GM21576 (cell line): ENCODE data around the gene ARFIP1.

ENCODE experiments used
- ATAC-seq: cut with Tn5 transposase; IDR thresholded peaks from one replicate; pipeline ENCODE4 v1.9.1; 2021; ENCODE audit warnings: mild to moderate bottlenecking, moderate library complexity; ENCODE audit not compliant: unreplicated experiment

Gene ARFIP1

GRCh38 chr4:152957437-152958171, 177.8 kb downstream of the ARFIP1 start:
- no peak for ATAC-seq

GRCh38 chr4:152959080-152959479, 179.3 kb downstream of the ARFIP1 start:
- ATAC-seq: no peak

GRCh38 chr4:152960082-152960481, 180.3 kb downstream of the ARFIP1 start:
- ATAC-seq: no peak

- no peak for ATAC-seq
These were observed 181.4 kb downstream of the ARFIP1 start for GRCh38 chr4:152961014-152961772.

- no peak for ATAC-seq
These were observed 182.0 kb downstream of the ARFIP1 start for GRCh38 chr4:152961773-152962115.
